WTC11 (cell line): Measurements from ENCODE around the gene TLE7. TPM values are rescaled to one million over a fixed set of nuclear protein-coding genes. Genes with fewer than 3 reads are reported as not detected.

Experiments
- ATAC-seq: fragments of 200-7000 bp; cut with Tn5 transposase; 2 replicates; pipeline ENCODE4 v1.10.0; 2021; ENCODE audit warnings: mild to moderate bottlenecking, moderate library complexity
- CTCF ChIA-PET: fragments of 300-600 bp; sonication (Branson Sonifier 250); formaldehyde crosslinking; loops from one replicate; lab custom pipeline; 2021; ENCODE audit warnings: antibody characterized with exemption; lab: Charles Lee
- POLR2A ChIA-PET: fragments of 350-600 bp; sonication (Branson Sonifier 250); formaldehyde crosslinking; loops from one replicate; lab custom pipeline; 2021; ENCODE audit warnings: antibody characterized with exemption; lab: Charles Lee
- DNase-seq: peaks from one replicate; pipeline ENCODE4 v3.0.0; 2021; ENCODE audit warnings: low spot score
- H3K27ac Mint-ChIP-seq: 2 replicates; pipeline ENCODE4 v1.8.0; 2021; ENCODE audit warnings: mixed read lengths
- H3K27me3 Mint-ChIP-seq: 2 replicates; pipeline ENCODE4 v1.8.0; 2021; ENCODE audit warnings: low read depth, mild to moderate bottlenecking, moderate library complexity, mixed read lengths
- H3K36me3 Mint-ChIP-seq: 2 replicates; pipeline ENCODE4 v1.8.0; 2021; ENCODE audit warnings: mixed read lengths
- H3K4me1 Mint-ChIP-seq: 2 replicates; pipeline ENCODE4 v1.8.0; 2022; ENCODE audit warnings: mixed read lengths
- H3K4me3 Mint-ChIP-seq: 2 replicates; pipeline ENCODE4 v1.8.0; 2021; ENCODE audit warnings: mild to moderate bottlenecking, moderate library complexity, mixed read lengths
- H3K9me3 Mint-ChIP-seq: 2 replicates; pipeline ENCODE4 v1.8.0; 2021; ENCODE audit warnings: mixed read lengths
- ARID4B ChIP-seq: sonication (generic); formaldehyde crosslinking; IDR thresholded peaks from 2 replicates; pipeline ENCODE4 v1.8.0; 2023; ENCODE audit warnings: missing genetic modification reagents, mild to moderate bottlenecking, borderline replicate concordance
- EMX1 ChIP-seq: fragments of 250-450 bp; sonication (Bioruptor Pico); IDR thresholded peaks from 2 replicates; pipeline ENCODE4 v1.8.0; 2021; ENCODE audit warnings: mild to moderate bottlenecking
- HMGA2 ChIP-seq: fragments of 250-450 bp; sonication (Bioruptor Pico); IDR thresholded peaks from 2 replicates; pipeline ENCODE4 v1.4.0; 2021; ENCODE audit warnings: mild to moderate bottlenecking, moderate library complexity
- HMGXB4 ChIP-seq: sonication (generic); formaldehyde crosslinking; IDR thresholded peaks from 2 replicates; pipeline ENCODE4 v1.8.1; 2023; ENCODE audit warnings: mild to moderate bottlenecking, moderate library complexity, missing genetic modification reagents
- OVOL2 ChIP-seq: fragments of 250-450 bp; sonication (Bioruptor Pico); IDR thresholded peaks from 2 replicates; pipeline ENCODE4 v1.9.0; 2021; ENCODE audit warnings: mild to moderate bottlenecking, borderline replicate concordance
- PRDM15 ChIP-seq: sonication (generic); formaldehyde crosslinking; IDR thresholded peaks from 2 replicates; pipeline ENCODE4 v1.8.0; 2022; ENCODE audit warnings: missing genetic modification reagents
- SMAD4 ChIP-seq: sonication (generic); formaldehyde crosslinking; IDR thresholded peaks from 2 replicates; pipeline ENCODE4 v1.8.0; 2022; ENCODE audit warnings: mild to moderate bottlenecking, missing genetic modification reagents
- ZBTB43 ChIP-seq: sonication (generic); formaldehyde crosslinking; IDR thresholded peaks from 2 replicates; pipeline ENCODE4 v1.8.1; 2023; ENCODE audit warnings: mild to moderate bottlenecking, missing genetic modification reagents
- ZNF425 ChIP-seq: fragments of 250-450 bp; sonication (Bioruptor Pico); conservative IDR thresholded peaks from 2 replicates; pipeline ENCODE4 v1.9.0; 2021; ENCODE audit warnings: mild to moderate bottlenecking
- total RNA-seq: library from RNA; stranded (reverse); gene quantifications from 3 replicates; pipeline ENCODE4 v1.2.3, GENCODE V29; 2021
- TF ChIP-seq, protein P1 (sequence below): fragments of 250-450 bp; sonication (Bioruptor Pico); IDR thresholded peaks from 2 replicates; pipeline ENCODE4 v1.9.0; 2021; ENCODE audit warnings: mild to moderate bottlenecking, borderline replicate concordance

The TLE7 gene
- total RNA-seq, 1 experiment from 2014 or later = 0.55 TPM

DNA sequence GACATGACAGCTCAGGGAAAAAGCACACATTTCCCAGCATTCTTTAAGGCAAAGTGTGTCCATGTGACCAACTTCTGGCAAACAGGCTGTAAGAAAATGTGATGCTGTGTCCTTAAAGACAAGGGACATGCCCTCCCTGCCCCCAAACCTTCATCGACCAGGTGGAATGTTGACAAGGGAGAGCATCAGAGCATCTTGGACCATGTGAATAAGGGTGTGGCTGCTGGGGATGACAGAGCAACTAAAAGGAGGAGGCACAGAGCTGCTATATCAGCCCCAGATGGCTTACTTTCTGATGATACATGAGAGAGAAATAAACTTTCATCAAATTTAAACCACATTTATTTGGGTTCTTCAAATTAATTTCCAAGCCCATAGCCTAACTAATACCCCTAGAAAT, 22.4 kb upstream of the TLE7 start (continued):
- TF ChIP-seq, protein P1, sequence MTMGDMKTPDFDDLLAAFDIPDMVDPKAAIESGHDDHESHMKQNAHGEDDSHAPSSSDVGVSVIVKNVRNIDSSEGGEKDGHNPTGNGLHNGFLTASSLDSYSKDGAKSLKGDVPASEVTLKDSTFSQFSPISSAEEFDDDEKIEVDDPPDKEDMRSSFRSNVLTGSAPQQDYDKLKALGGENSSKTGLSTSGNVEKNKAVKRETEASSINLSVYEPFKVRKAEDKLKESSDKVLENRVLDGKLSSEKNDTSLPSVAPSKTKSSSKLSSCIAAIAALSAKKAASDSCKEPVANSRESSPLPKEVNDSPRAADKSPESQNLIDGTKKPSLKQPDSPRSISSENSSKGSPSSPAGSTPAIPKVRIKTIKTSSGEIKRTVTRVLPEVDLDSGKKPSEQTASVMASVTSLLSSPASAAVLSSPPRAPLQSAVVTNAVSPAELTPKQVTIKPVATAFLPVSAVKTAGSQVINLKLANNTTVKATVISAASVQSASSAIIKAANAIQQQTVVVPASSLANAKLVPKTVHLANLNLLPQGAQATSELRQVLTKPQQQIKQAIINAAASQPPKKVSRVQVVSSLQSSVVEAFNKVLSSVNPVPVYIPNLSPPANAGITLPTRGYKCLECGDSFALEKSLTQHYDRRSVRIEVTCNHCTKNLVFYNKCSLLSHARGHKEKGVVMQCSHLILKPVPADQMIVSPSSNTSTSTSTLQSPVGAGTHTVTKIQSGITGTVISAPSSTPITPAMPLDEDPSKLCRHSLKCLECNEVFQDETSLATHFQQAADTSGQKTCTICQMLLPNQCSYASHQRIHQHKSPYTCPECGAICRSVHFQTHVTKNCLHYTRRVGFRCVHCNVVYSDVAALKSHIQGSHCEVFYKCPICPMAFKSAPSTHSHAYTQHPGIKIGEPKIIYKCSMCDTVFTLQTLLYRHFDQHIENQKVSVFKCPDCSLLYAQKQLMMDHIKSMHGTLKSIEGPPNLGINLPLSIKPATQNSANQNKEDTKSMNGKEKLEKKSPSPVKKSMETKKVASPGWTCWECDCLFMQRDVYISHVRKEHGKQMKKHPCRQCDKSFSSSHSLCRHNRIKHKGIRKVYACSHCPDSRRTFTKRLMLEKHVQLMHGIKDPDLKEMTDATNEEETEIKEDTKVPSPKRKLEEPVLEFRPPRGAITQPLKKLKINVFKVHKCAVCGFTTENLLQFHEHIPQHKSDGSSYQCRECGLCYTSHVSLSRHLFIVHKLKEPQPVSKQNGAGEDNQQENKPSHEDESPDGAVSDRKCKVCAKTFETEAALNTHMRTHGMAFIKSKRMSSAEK (CRISPR knock-in tag) = no peak
- TF ChIP-seq ZNF425 (CRISPR knock-in tag) (no peak), SMAD4 (CRISPR knock-in tag) (no peak), ARID4B (no peak), OVOL2 (CRISPR knock-in tag) (no peak), EMX1 (CRISPR knock-in tag) (no peak), PRDM15 (CRISPR knock-in tag) (no peak)

DNA sequence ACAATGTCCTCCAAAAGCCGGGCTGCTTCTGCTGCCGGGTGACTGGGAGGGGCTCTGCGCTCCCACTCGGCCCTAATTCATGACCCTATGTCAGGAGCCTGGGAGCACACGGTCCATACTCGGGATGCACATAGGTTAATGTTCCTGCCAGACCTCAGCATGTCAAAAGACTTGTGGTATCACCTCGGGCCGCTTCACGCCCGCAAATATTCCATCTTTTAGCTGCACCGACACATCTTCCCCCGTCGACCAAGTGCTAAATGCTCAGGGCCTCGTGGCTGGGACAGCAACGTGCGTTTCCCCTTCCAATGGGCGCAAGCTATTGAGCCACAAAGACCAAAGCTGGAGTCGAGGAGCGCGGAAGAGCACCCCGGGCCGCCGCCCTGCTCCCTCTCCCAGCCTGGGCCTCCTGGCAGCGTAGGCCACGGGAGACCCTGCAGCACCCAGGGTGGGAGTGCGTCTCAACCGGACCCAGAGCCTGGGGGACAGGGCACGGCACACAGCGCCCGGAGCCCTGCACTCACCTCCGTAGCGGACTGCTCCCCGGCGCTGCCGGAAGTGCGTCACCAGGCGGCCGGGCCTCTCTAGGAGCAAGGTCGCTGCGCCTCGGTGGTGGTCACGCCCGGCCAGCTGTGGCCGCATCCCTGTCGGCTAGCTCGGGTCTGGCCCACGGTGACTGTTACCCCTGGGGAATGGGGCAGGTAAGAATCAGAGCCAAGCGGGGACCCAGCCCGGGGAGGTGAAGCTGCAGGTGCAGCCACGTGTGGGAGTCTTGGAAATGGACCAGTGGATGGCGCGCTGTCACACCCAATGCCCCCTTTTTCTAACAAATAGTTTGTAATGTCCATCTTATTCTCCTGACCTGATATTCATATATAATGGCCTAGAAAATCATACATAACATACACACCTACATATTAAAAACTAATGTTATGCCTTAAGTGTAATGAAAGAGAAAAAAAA, 20.1 kb upstream of the TLE7 start, which contains the start of gene ZNF23:
Gene ZNF23 (minus strand): TSS at position 562 of the 963 bp plus-strand sequence. CDS start 5,451 bp downstream, outside the sequence.
- DNase-seq = peak; percentile 83
- Mint-ChIP-seq H3K36me3 (no peaks in the 10 kb centered on the region), H3K9me3 (no peaks in the 10 kb centered on the region), H3K27me3 (no peaks in the 10 kb centered on the region), H3K4me3 (peak within 1 kb of the TSS; percentile 96), H3K27ac (peak within 1 kb of the TSS; percentile 89; the same call in 1 of the 2 replicates), H3K4me1 (peaks cover 17% of the 10 kb centered on the region)
- peak; percentile 97 for ATAC-seq
- ChIA-PET POLR2A (interaction anchor here (0.9 to 1.4 kb wide), 3 partner anchors 22 to 64 kb away, joined by 3 to 10 read pairs (median 5); partner anchors contain the start of gene CHST4), CTCF (interaction anchor here (0.7 to 2.6 kb wide), 9 partner anchors 13 to 149 kb away, joined by 3 to 10 read pairs (median 6); no protein-coding TSS in a partner anchor)
- TF ChIP-seq HMGA2 = no peak
- TF ChIP-seq HMGXB4 = peak; percentile 89
- peak; percentile 87; the same call in 1 of the 2 replicates for TF ChIP-seq ZBTB43 (CRISPR knock-in tag)
